Stimulated activated CD4-positive, alpha-beta T cell treated with anti-CD3 and anti-CD28 coated beads, Interleukin-15, amount 100 ng/mL, for 1 hour (primary cell): ENCODE data around the gene NRG4.
"Not testable (repeated sequence)": the region's sequence is repeated elsewhere in the genome, so short reads cannot be mapped to it uniquely, and the experiment has no call there.

ENCODE experiments used
- DNase-seq, 2 donors: peaks; one replicate each; pipeline ENCODE4 v3.0.0-alpha.2; 2020; ENCODE audit warnings: low read depth in 1 of 2, low spot score in 1 of 2

The NRG4 gene

GRCh38 chr15:75928680-75929608 is 83.3 kb downstream of the NRG4 start:
- DNase-seq, result no peak

GRCh38 chr15:75927601-75928000 is 84.6 kb downstream of the NRG4 start:
- DNase-seq, result no peak

- no peak for DNase-seq
Observed at GRCh38 chr15:75926931-75927330, 85.3 kb downstream of the NRG4 start.

- DNase-seq, result no peak
Observed at GRCh38 chr15:75925440-75925839, 86.8 kb downstream of the NRG4 start.

GRCh38 chr15:75924576-75924975 is 87.6 kb downstream of the NRG4 start:
- DNase-seq, result no peak

- DNase-seq, result no peak
Observed at GRCh38 chr15:75923756-75924155, 88.5 kb downstream of the NRG4 start.

- DNase-seq, result no peak
Observed at GRCh38 chr15:75921732-75922703, 90.2 kb downstream of the NRG4 start.

GRCh38 chr15:75920079-75920478 is 92.1 kb downstream of the NRG4 start:
- no peak for DNase-seq

- DNase-seq, result no peak
Observed at GRCh38 chr15:75918135-75918534, 94.1 kb downstream of the NRG4 start.

- no peak for DNase-seq
Observed at GRCh38 chr15:75916978-75917377, 95.2 kb downstream of the NRG4 start.

- not testable (repeated sequence) for DNase-seq
Observed at GRCh38 chr15:75910355-75910754, 101.9 kb downstream of the NRG4 start.

GRCh38 chr15:75905231-75905630 is 107.0 kb downstream of the NRG4 start:
- DNase-seq, result no peak

- peak; percentile 75 to 87 for DNase-seq
Observed at GRCh38 chr15:75903331-75904239, 108.6 kb downstream of the NRG4 start, which contains the start of gene FBXO22. Gene FBXO22, plus strand, starts transcription at chr15:75903878. Its CDS starts 86 bp downstream, at chr15:75903964.

GRCh38 chr15:75902129-75902557 is 110.1 kb downstream of the NRG4 start:
- DNase-seq, result no peak

- no peak for DNase-seq
Observed at GRCh38 chr15:75900577-75900976, 111.6 kb downstream of the NRG4 start.

GRCh38 chr15:75895731-75896130 is 116.5 kb downstream of the NRG4 start:
- no peak for DNase-seq

- no peak for DNase-seq
Observed at GRCh38 chr15:75891895-75892294, 120.3 kb downstream of the NRG4 start.
